Lung (tissue), 12 donors: Measurements from ENCODE around the gene VWC2L. TPM values are rescaled to one million over a fixed set of nuclear protein-coding genes. Genes with fewer than 3 reads are reported as not detected.

ENCODE experiments used
- ATAC-seq: fragments of 200-7000 bp; cut with Tn5 transposase; one replicate; pipeline ENCODE4 v1.9.1; 2020; ENCODE audit warnings: moderate number of reproducible peaks; ENCODE audit not compliant: insufficient read depth, low FRiP score
- DNase-seq, 3 donors: peaks; one replicate each; pipeline ENCODE4 v3.0.0-alpha.2; 2013 to 2017
- H3K27ac ChIP-seq, 2 donors: one replicate each; pipeline ENCODE4 v1.5.1; 2013; ENCODE audit warnings: mild to moderate bottlenecking in 2 of 2, moderate library complexity in 2 of 2, control low read depth in 1 of 2, inconsistent platforms in 1 of 2, low read depth in 1 of 2, low read length in 1 of 2
- H3K27me3 ChIP-seq, 3 donors: one replicate each; pipeline ENCODE4 v1.5.1; 2013; ENCODE audit warnings: low read length in 2 of 3; ENCODE audit not compliant: control insufficient read depth in 3 of 3, insufficient read depth in 3 of 3
- H3K36me3 ChIP-seq, 4 donors: one replicate each; pipeline ENCODE4 v1.5.1; 2013; ENCODE audit warnings: low read length in 4 of 4, mild to moderate bottlenecking in 1 of 4, moderate library complexity in 1 of 4; ENCODE audit not compliant: control insufficient read depth in 4 of 4, insufficient read depth in 4 of 4
- H3K4me1 ChIP-seq, 5 donors: one replicate each; pipeline ENCODE4 v1.5.1; 2013; ENCODE audit warnings: low read length in 5 of 5, mild to moderate bottlenecking in 2 of 5, moderate library complexity in 1 of 5; ENCODE audit not compliant: control insufficient read depth in 5 of 5, insufficient read depth in 5 of 5
- H3K4me3 ChIP-seq: one replicate; pipeline ENCODE4 v1.5.1; 2013; ENCODE audit warnings: mild to moderate bottlenecking, control low read depth, moderate library complexity
- H3K9ac ChIP-seq, 2 donors: one replicate each; pipeline ENCODE4 v1.5.1; 2013; ENCODE audit warnings: low read length in 2 of 2, control low read depth in 1 of 2; ENCODE audit not compliant: insufficient read depth in 1 of 2
- H3K9me3 ChIP-seq, 4 donors: one replicate each; pipeline ENCODE4 v1.5.1; 2013; ENCODE audit warnings: low read length in 3 of 4, mild to moderate bottlenecking in 1 of 4, moderate library complexity in 1 of 4; ENCODE audit not compliant: control insufficient read depth in 4 of 4, insufficient read depth in 3 of 4
- CTCF ChIP-seq: IDR thresholded peaks from 2 replicates; pipeline ENCODE4 v1.5.1; 2012; ENCODE audit warnings: mild to moderate bottlenecking; ENCODE audit errors: control extremely low read depth, extremely low read depth
- WGBS, 2 donors: extraction: QIAGEN DNeasy Blood & Tissue Kit; methylation state at CpG; one replicate each; pipeline ENCODE4 v1.1.7; 2013; 5-methylcytosine and 5-hydroxymethylcytosine counted together
- polyA plus RNA-seq, 2 donors: library from polyadenylated mRNA; stranded (reverse); fragments of 200-250 nt; gene quantifications; one replicate each; pipeline ENCODE4 v1.2.1, GENCODE V29; 2013
- total RNA-seq, 2 donors: library from RNA; depleted of rRNA in 1 of 2; stranded (reverse); fragments of >200 nt in 1 of 2; gene quantifications; one replicate each; pipeline ENCODE4 v1.2.1, GENCODE V29; 2014 to 2021
- donor health status: control.
- donor health status: control.
- donor health status: Bipolar disorder and iron deficiency.
- donor health status: healthy.
- donor health status: DM: yes; HTN: yes; CAD: no.

The VWC2L gene
- total and polyA plus RNA-seq, 4 donors: 0.01 to 0.57 (median 0.14) TPM

GRCh38 chr2:214529514-214529913, 118.7 kb downstream of the VWC2L start:
- 87 to 91% methylated on average over 6 of the region's 6 CpGs for WGBS, 2 donors
- H3K4me3 ChIP-seq: no peak overlapping the region
- no peaks in the 10 kb centered on the region for H3K9me3 ChIP-seq
- TF ChIP-seq CTCF: no peak
- no peak for ATAC-seq
- no peak for DNase-seq
- H3K27me3 ChIP-seq: no peaks in the 10 kb centered on the region
- H3K9ac ChIP-seq: no peak overlapping the region
- no peaks in the 10 kb centered on the region for H3K4me1 ChIP-seq
- no peak overlapping the region for H3K27ac ChIP-seq
- no peaks in the 10 kb centered on the region for H3K36me3 ChIP-seq

- WGBS, 2 donors: 61 to 74% methylated on average over 3 of the region's 3 CpGs
- H3K36me3 ChIP-seq: no peaks in the 10 kb centered on the region
- no peak for TF ChIP-seq CTCF
- no peak overlapping the region for H3K4me3 ChIP-seq
- H3K4me1 ChIP-seq: no peaks in the 10 kb centered on the region
- no peaks in the 10 kb centered on the region for H3K27me3 ChIP-seq
- DNase-seq (no peak), ATAC-seq (no peak)
- H3K9ac ChIP-seq: no peak overlapping the region
- H3K27ac ChIP-seq: no peak overlapping the region
- no peaks in the 10 kb centered on the region for H3K9me3 ChIP-seq
Observed at GRCh38 chr2:214533541-214533940, 122.7 kb downstream of the VWC2L start.

GRCh38 chr2:214536625-214537024, 125.8 kb downstream of the VWC2L start:
- TF ChIP-seq CTCF: no peak
- H3K4me1 ChIP-seq: no peaks in the 10 kb centered on the region
- WGBS, 2 donors: 68 to 78% methylated on average over 3 of the region's 3 CpGs
- H3K27ac ChIP-seq: no peak overlapping the region
- H3K9me3 ChIP-seq: no peaks in the 10 kb centered on the region
- no peaks in the 10 kb centered on the region for H3K36me3 ChIP-seq
- H3K4me3 ChIP-seq: no peak overlapping the region
- H3K27me3 ChIP-seq: no peaks in the 10 kb centered on the region
- no peak overlapping the region for H3K9ac ChIP-seq
- DNase-seq (no peak), ATAC-seq (no peak)

- H3K27ac ChIP-seq: no peak overlapping the region
- H3K27me3 ChIP-seq: no peaks in the 10 kb centered on the region
- H3K36me3 ChIP-seq: no peaks in the 10 kb centered on the region
- TF ChIP-seq CTCF: no peak
- no peaks in the 10 kb centered on the region for H3K9me3 ChIP-seq
- no peaks in the 10 kb centered on the region for H3K4me1 ChIP-seq
- DNase-seq (no peak), ATAC-seq (no peak)
- 62 to 78% methylated on average over 3 of the region's 3 CpGs for WGBS, 2 donors
- H3K4me3 ChIP-seq: no peak overlapping the region
- no peak overlapping the region for H3K9ac ChIP-seq
Observed at GRCh38 chr2:214537929-214538328, 127.1 kb downstream of the VWC2L start.
